Measurements from ENCODE around the gene KCNJ9. TPM values are rescaled to one million over a fixed set of nuclear protein-coding genes. Genes with fewer than 3 reads are reported as not detected.

KCNJ9 gene
- total RNA-seq, 1 donor from 2014 or later = 0.05 TPM

DNA sequence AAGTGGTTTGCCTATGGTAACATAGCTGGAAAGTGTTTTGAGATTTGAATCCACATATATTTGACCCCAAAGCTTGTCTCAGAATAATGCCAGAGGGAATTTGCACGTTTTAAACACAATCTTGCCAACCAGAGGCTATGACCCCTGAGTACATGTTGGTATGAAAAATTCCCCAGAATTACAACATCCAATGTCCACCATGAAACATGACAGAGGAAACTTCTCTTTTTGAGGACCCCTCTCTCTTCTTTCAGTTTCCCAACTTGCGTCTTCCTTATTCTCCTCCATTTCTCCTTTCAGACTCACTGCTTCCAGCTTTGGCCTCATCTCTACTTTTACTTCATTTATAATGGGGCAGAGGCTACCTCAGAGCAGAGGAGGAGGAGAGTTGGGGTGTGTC lies 5.5 kb upstream of the KCNJ9 start:
- H3K9me3 ChIP-seq (replicated peaks) = no peaks in the 10 kb centered on the region
- intact Hi-C loops (cut with micrococcal nuclease) = no loop called here
- no peak for DNase-seq
- TF ChIP-seq, protein P1, sequence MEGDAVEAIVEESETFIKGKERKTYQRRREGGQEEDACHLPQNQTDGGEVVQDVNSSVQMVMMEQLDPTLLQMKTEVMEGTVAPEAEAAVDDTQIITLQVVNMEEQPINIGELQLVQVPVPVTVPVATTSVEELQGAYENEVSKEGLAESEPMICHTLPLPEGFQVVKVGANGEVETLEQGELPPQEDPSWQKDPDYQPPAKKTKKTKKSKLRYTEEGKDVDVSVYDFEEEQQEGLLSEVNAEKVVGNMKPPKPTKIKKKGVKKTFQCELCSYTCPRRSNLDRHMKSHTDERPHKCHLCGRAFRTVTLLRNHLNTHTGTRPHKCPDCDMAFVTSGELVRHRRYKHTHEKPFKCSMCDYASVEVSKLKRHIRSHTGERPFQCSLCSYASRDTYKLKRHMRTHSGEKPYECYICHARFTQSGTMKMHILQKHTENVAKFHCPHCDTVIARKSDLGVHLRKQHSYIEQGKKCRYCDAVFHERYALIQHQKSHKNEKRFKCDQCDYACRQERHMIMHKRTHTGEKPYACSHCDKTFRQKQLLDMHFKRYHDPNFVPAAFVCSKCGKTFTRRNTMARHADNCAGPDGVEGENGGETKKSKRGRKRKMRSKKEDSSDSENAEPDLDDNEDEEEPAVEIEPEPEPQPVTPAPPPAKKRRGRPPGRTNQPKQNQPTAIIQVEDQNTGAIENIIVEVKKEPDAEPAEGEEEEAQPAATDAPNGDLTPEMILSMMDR (IDR thresholded peaks at IDR 0.05; ENCODE audit: borderline replicate concordance) = no peak
- H3K27me3 ChIP-seq (ENCODE audit: low read depth) = peaks cover 79% of the 10 kb centered on the region
- no peaks in the 10 kb centered on the region for H3K36me3 ChIP-seq
- H3K4me1 ChIP-seq = peaks cover 4% of the 10 kb centered on the region
- no peak overlapping the region for H3K27ac ChIP-seq (replicated peaks)
- no peak overlapping the region for H3K4me3 ChIP-seq

DNA sequence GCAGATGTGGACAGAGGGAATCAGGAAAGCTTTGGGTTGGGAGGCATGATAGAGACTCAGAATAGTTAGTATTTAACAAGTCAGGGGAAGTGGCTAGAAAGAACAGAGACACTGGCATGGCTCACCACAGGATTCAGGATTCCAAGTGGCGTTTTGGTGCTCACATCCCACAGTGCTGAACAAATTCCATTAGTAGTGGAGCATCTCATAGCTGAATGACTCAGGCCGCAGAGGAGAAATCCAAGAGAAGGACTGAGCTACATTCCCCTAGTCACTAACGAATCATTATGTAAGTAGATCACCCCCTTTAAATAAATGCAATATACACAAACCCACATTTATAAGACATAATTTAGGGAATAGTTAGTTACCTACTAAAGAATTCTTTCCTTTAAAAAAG lies 5.0 kb upstream of the KCNJ9 start:
- intact Hi-C loops (cut with micrococcal nuclease) = no loop called here
- TF ChIP-seq, protein P1 (IDR thresholded peaks at IDR 0.05; ENCODE audit: borderline replicate concordance) = no peak
- H3K27ac ChIP-seq (replicated peaks) = no peak overlapping the region
- no peaks in the 10 kb centered on the region for H3K4me1 ChIP-seq
- no peaks in the 10 kb centered on the region for H3K36me3 ChIP-seq
- no peak overlapping the region for H3K4me3 ChIP-seq
- DNase-seq = no peak
- peaks cover 79% of the 10 kb centered on the region for H3K27me3 ChIP-seq (ENCODE audit: low read depth)
- no peaks in the 10 kb centered on the region for H3K9me3 ChIP-seq (replicated peaks)

GRCh38 chr1:160077486-160077885 lies 3.9 kb upstream of the KCNJ9 start:
- TF ChIP-seq, protein P1 (IDR thresholded peaks at IDR 0.05; ENCODE audit: borderline replicate concordance) = no peak
- Histone ChIP-seq H3K4me1 (no peaks in the 10 kb centered on the region), H3K27ac (replicated peaks) (no peak overlapping the region), H3K4me3 (no peak overlapping the region), H3K36me3 (no peaks in the 10 kb centered on the region), H3K27me3 (ENCODE audit: low read depth) (peaks cover 79% of the 10 kb centered on the region), H3K9me3 (replicated peaks) (no peaks in the 10 kb centered on the region)
- DNase-seq = no peak
- intact Hi-C loops (cut with micrococcal nuclease) = no loop called here

DNA sequence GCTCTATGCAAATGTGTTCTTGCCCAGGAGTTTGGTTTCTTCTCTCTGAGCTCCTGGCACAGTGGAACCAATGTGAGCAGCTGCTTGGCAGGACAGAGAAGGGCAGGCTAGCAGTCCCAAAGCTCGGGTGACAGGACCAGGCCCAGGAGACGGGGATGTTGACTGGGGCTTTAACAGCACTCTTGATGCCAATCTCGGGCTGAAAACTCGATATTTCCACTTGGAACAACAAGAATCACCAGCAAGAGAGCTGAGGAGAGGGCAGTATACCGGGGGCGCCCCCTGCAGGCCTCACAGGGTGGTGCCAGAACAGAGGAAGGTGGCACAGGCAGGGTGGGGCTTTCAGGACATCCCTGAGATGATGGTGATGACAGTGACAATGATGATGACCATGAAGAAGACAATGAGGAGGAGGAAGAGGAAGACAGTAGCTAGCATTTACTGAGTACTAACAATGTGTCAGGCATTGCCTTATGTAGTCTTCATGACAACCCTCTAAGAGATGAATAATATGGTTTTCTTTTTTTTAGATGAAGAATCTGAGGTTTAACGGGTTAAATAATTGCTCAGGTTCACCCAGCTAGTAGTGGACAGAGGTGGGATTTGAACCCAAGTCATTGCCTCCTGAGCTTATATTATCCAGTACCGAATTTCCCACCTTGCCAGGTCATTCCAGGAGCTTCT lies 2.7 kb upstream of the KCNJ9 start:
- Histone ChIP-seq H3K27ac (replicated peaks) (no peak overlapping the region), H3K36me3 (no peaks in the 10 kb centered on the region), H3K4me3 (no peak overlapping the region), H3K9me3 (replicated peaks) (no peaks in the 10 kb centered on the region), H3K4me1 (peaks cover 2% of the 10 kb centered on the region), H3K27me3 (ENCODE audit: low read depth) (peaks cover 79% of the 10 kb centered on the region)
- TF ChIP-seq, protein P1 (IDR thresholded peaks at IDR 0.05; ENCODE audit: borderline replicate concordance) = peak; percentile 69
- intact Hi-C loops (cut with micrococcal nuclease) = no loop called here
- no peak for DNase-seq

- H3K36me3 ChIP-seq = no peaks in the 10 kb centered on the region
- H3K27ac ChIP-seq (replicated peaks) = no peak overlapping the region
- intact Hi-C loops (cut with micrococcal nuclease) = no loop called here
- no peaks in the 10 kb centered on the region for H3K9me3 ChIP-seq (replicated peaks)
- H3K4me1 ChIP-seq = peaks cover 9% of the 10 kb centered on the region
- H3K4me3 ChIP-seq = no peak overlapping the region
- no peak for DNase-seq
- H3K27me3 ChIP-seq (ENCODE audit: low read depth) = peaks cover 80% of the 10 kb centered on the region
- TF ChIP-seq, protein P1 (IDR thresholded peaks at IDR 0.05; ENCODE audit: borderline replicate concordance) = no peak
Observed at GRCh38 chr1:160079448-160079847, 1.9 kb upstream of the KCNJ9 start.
